Pancreas (tissue), 10 donors: Measurements from ENCODE around the gene LIN52. TPM values are rescaled to one million over a fixed set of nuclear protein-coding genes. Genes with fewer than 3 reads are reported as not detected.

ENCODE experiments used
- ATAC-seq, 4 donors: fragments of 200-7000 bp; cut with Tn5 transposase; one replicate each; pipeline versions ENCODE4 v1.8.0 to v1.9.1; 2020; ENCODE audit warnings: mild to moderate bottlenecking in 4 of 4, moderate library complexity in 4 of 4
- DNase-seq, 6 donors: peaks; one replicate each; pipeline ENCODE4 v3.0.0-alpha.2; 2020
- FAIRE-seq: peaks from 2 replicates; lab custom pipeline; 2012; peaks lifted over from hg19 to GRCh38; lab: Jason Lieb, UNC
- H3K27ac ChIP-seq, 4 donors: fragments of 200-600 bp; sonication (generic); 1 replicate in 3 of 4; 2 replicates in 1 of 4; pipeline versions ENCODE4 v1.5.0 to v1.8.0; 2020
- H3K27me3 ChIP-seq, 4 donors: fragments of 200-600 bp; one replicate each; pipeline ENCODE4 v1.8.0; 2021
- H3K36me3 ChIP-seq, 3 donors: fragments of 200-600 bp; sonication (generic) in 1 of 3; one replicate each; pipeline versions ENCODE4 v1.5.0 to v1.8.0; 2020 to 2021
- H3K4me1 ChIP-seq, 3 donors: fragments of 200-600 bp; one replicate each; pipeline ENCODE4 v1.8.0; 2021
- H3K4me3 ChIP-seq, 4 donors: fragments of 200-600 bp; sonication (generic) in 2 of 4; one replicate each; pipeline versions ENCODE4 v1.5.0 to v1.8.0; 2020 to 2021
- H3K9me3 ChIP-seq, 4 donors: fragments of 200-600 bp; one replicate each; pipeline ENCODE4 v1.8.0; 2021
- WGBS, 2 donors: extraction: QIAGEN DNeasy Blood & Tissue Kit; methylation state at CpG; one replicate each; pipeline ENCODE4 v1.1.7; 2013; 5-methylcytosine and 5-hydroxymethylcytosine counted together
- intact Hi-C, 3 donors: fragments of 100-400 bp; cut with DNase I; formaldehyde crosslinking; loops; one replicate each; pipeline versions ENCODE4 v1.11.1 to v1.14.2; 2022
- polyA plus RNA-seq, 2 donors: library from polyadenylated mRNA; stranded (reverse); fragments of 200-250 nt; gene quantifications; one replicate each; pipeline ENCODE4 v1.2.3, GENCODE V29; 2013
- total RNA-seq, 6 donors: library from RNA; stranded (reverse); fragmentation: NEBNext Ultra II Directional in 4 of 6; extraction: Animal tissue kit (Norgen Biotek cat#: 25700) in 4 of 6; gene quantifications; one replicate each; pipeline versions ENCODE4 v1.2.1 to v1.2.4, GENCODE V29; 2021 to 2023
- TF ChIP-seq, protein P1 (sequence below), 4 donors: fragments of 200-600 bp; sonication (generic) in 3 of 4; IDR thresholded peaks; one replicate each; pipeline versions ENCODE4 v1.5.0 to v1.8.0; 2021; ENCODE audit warnings: antibody characterized with exemption in 4 of 4
- donor health status: healthy with polysubstance abuse.
- donor health status: DM: no; HTN: no; CAD: no; lungs with moderate emphysema.
- donor health status: DM: no; HTN: no; CAD: no.
- donor health status: control.
- donor health status: control.
- donor health status: Bipolar disorder and iron deficiency.
- donor health status: DM: yes; HTN: yes; CAD: no.
- donor health status: DM: no; HTN: no; CAD: no.
- donor health status: DM: no; HTN: no; CAD: no.
- donor health status: DM: yes; HTN: yes; CAD: no.

LIN52 gene
- total and polyA plus RNA-seq, 8 donors, result 1.6 to 4.6 (median 3.1) TPM

DNA sequence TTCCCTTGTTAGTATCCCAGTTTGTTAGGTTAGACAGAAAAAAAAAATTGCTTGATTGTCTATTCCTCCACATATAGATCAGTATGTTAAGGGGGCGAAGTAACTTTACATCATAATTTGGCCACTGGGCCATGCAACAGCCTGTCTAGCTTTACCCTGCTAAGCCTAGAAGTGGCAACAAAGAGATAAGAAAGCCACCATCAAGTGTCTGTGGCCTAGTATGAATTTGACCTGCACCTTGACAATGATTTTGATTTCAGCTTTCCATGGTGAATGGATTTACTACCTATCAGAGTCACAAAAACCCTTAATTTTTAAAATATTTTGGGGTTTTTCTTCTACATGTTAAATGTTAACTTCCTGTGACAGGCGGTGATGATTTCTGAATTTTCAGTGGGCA, 63.9 kb downstream of the LIN52 start:
- TF ChIP-seq, protein P1, sequence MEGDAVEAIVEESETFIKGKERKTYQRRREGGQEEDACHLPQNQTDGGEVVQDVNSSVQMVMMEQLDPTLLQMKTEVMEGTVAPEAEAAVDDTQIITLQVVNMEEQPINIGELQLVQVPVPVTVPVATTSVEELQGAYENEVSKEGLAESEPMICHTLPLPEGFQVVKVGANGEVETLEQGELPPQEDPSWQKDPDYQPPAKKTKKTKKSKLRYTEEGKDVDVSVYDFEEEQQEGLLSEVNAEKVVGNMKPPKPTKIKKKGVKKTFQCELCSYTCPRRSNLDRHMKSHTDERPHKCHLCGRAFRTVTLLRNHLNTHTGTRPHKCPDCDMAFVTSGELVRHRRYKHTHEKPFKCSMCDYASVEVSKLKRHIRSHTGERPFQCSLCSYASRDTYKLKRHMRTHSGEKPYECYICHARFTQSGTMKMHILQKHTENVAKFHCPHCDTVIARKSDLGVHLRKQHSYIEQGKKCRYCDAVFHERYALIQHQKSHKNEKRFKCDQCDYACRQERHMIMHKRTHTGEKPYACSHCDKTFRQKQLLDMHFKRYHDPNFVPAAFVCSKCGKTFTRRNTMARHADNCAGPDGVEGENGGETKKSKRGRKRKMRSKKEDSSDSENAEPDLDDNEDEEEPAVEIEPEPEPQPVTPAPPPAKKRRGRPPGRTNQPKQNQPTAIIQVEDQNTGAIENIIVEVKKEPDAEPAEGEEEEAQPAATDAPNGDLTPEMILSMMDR (IDR thresholded peaks at IDR 0.05), result no peak
- ATAC-seq (no peak), FAIRE-seq (no peak), DNase-seq (no peak)
- no peaks in the 10 kb centered on the region for H3K9me3 ChIP-seq
- H3K27ac ChIP-seq, result no peak overlapping the region
- no peaks in the 10 kb centered on the region for H3K36me3 ChIP-seq
- H3K4me1 ChIP-seq, result no peaks in the 10 kb centered on the region
- intact Hi-C loops, result no loop called here
- no peaks in the 10 kb centered on the region for H3K27me3 ChIP-seq
- 93 to 97% methylated on average over 2 of the region's 2 CpGs for WGBS, 2 donors
- no peak overlapping the region for H3K4me3 ChIP-seq

DNA sequence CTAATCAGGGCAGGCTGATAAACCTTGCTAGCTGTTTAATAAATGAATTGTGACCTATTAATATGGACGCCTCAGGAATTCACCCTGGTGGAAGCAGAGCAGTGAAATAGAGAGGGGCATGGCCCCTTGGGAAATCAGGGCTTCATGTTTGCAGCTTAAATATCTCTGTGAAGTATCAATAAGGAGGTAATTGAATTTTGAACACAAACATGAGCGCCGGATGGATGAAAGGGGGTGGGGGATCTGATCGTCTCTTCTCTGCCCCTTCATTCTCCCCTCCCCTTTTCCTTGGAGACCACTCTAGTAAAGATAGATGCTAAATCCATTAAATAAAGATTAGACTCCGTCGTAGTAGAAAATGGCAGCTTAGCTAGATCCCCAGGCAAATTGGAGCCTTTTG, 70.5 kb downstream of the LIN52 start:
- Histone ChIP-seq H3K27ac (no peak overlapping the region), H3K9me3 (no peaks in the 10 kb centered on the region), H3K27me3 (no peaks in the 10 kb centered on the region), H3K4me3 (no peak overlapping the region), H3K36me3 (no peaks in the 10 kb centered on the region), H3K4me1 (no peaks in the 10 kb centered on the region)
- 78 to 85% methylated on average over 6 of the region's 6 CpGs for WGBS, 2 donors
- TF ChIP-seq, protein P1 (IDR thresholded peaks at IDR 0.05), result no peak
- ATAC-seq (no peak), DNase-seq (no peak), FAIRE-seq (no peak)
- intact Hi-C loops, result no loop called here

DNA sequence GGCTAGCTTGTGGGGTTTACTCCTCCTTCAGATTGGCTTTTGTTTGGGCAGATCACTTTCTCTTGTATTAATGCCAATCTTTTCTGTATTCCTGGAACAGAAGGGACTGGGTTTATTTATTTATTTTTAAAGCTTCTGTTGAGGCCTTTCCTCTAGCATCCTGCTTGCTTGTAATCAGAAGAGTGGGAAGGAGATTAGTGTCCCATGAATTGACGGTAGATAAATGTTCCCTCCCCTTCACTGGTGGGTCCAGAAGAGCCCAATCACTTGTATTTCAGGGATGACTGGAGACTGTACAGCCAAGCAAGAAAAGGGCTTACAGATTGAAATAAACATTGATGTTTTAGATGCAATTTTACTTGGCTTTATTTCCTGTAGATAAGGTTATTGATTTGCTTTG, 71.0 kb downstream of the LIN52 start:
- no peaks in the 10 kb centered on the region for H3K4me1 ChIP-seq
- intact Hi-C loops, result no loop called here
- H3K4me3 ChIP-seq, result no peak overlapping the region
- H3K36me3 ChIP-seq, result no peaks in the 10 kb centered on the region
- DNase-seq (no peak), ATAC-seq (no peak), FAIRE-seq (no peak)
- H3K27me3 ChIP-seq, result no peaks in the 10 kb centered on the region
- TF ChIP-seq, protein P1 (IDR thresholded peaks at IDR 0.05), result no peak
- H3K9me3 ChIP-seq, result no peaks in the 10 kb centered on the region
- no peak overlapping the region for H3K27ac ChIP-seq
- WGBS, 2 donors, result 34 to 46% methylated on average over 1 of the region's 1 CpG

DNA sequence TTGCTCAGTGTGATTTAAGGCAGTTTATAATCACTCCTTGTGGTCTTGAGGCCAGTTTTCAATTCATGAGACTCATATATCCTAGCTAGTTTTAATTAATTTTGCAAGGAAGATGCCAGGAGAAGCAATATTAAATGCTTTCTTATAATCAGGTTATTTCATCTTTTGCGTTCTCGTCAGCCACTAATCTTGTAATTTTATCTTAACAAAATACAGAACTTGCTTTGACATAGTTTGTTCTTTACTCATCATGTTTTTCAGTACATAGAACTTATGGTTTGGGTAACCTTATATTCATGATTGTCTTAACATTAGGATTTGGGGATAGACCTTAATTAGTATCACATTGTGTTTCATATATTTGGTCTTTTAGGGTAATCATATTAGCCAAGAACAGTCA, 76.0 kb downstream of the LIN52 start:
- H3K27ac ChIP-seq, result no peak overlapping the region
- no peaks in the 10 kb centered on the region for H3K36me3 ChIP-seq
- FAIRE-seq (no peak), ATAC-seq (no peak), DNase-seq (no peak)
- TF ChIP-seq, protein P1 (IDR thresholded peaks at IDR 0.05), result no peak
- H3K27me3 ChIP-seq, result no peaks in the 10 kb centered on the region
- intact Hi-C loops, result no loop called here
- WGBS, 2 donors, result 90 to 97% methylated on average over 2 of the region's 2 CpGs
- H3K4me1 ChIP-seq, result no peaks in the 10 kb centered on the region
- no peak overlapping the region for H3K4me3 ChIP-seq
- no peaks in the 10 kb centered on the region for H3K9me3 ChIP-seq

DNA sequence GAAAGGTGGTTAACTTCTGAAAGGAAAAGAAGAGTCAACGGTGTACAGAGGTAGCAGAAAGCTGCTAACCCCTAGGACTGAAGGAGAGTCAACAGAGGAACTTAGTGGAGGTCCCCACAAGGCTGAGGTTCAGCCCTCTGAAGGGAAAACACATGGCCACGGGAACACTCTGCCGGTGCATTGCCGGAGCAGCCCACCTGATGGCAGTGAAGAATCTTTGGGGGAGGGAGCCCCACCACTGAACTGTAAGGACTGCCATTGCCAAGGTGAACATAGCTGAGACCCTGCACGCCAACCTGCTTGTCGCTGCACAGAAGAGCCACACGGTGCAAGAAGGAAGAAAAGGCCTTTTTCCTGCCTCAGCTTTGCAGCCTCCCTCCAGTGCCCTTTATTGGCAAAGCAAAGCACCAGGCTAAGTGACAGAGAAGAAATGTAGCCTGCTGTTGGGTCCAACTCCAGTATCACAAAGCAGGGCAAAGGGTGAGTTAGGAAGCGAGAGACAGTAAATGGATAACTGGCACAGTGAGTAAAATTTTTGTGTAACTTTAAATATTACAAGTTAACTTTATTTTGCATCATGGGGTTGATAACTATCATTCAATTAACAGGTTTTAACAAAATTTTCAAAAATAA, 76.9 kb downstream of the LIN52 start:
- FAIRE-seq, result no peak
- H3K36me3 ChIP-seq, result no peaks in the 10 kb centered on the region
- H3K27ac ChIP-seq, result no peak overlapping the region
- no peaks in the 10 kb centered on the region for H3K9me3 ChIP-seq
- H3K27me3 ChIP-seq, result no peaks in the 10 kb centered on the region
- DNase-seq, result no peak
- no peak for ATAC-seq
- no peak overlapping the region for H3K4me3 ChIP-seq
- H3K4me1 ChIP-seq, result no peaks in the 10 kb centered on the region
- 84 to 92% methylated on average over 8 of the region's 8 CpGs for WGBS, 2 donors
- intact Hi-C loops, result no loop called here
- TF ChIP-seq, protein P1 (IDR thresholded peaks at IDR 0.05), result no peak
